HG02870 (cell line): ENCODE measurements around the gene SGCD.

Experiments
- ATAC-seq: cut with Tn5 transposase; IDR thresholded peaks from one replicate; pipeline ENCODE4 v1.9.1; 2021; ENCODE audit warnings: mild to moderate bottlenecking, moderate library complexity; ENCODE audit not compliant: unreplicated experiment

SGCD gene

GRCh38 chr5:156682971-156683370 is 356.0 kb downstream of the SGCD start:
- ATAC-seq = no peak

- no peak for ATAC-seq
Observed at GRCh38 chr5:156683509-156683908, 356.5 kb downstream of the SGCD start.

- ATAC-seq = no peak
Observed at GRCh38 chr5:156684216-156684615, 357.3 kb downstream of the SGCD start.

GRCh38 chr5:156685481-156685880 is 358.5 kb downstream of the SGCD start:
- no peak for ATAC-seq

- ATAC-seq = no peak
Observed at GRCh38 chr5:156686380-156686779, 359.4 kb downstream of the SGCD start.

GRCh38 chr5:156686796-156687195 is 359.8 kb downstream of the SGCD start:
- ATAC-seq = no peak

- no peak for ATAC-seq
Observed at GRCh38 chr5:156687514-156687913, 360.6 kb downstream of the SGCD start.

- ATAC-seq = no peak
Observed at GRCh38 chr5:156691572-156691971, 364.6 kb downstream of the SGCD start.

- ATAC-seq = no peak
Observed at GRCh38 chr5:156693113-156693512, 366.1 kb downstream of the SGCD start.

GRCh38 chr5:156694598-156694997 is 367.6 kb downstream of the SGCD start:
- ATAC-seq = no peak

- peak; percentile 52 for ATAC-seq
Observed at GRCh38 chr5:156695774-156696173, 368.8 kb downstream of the SGCD start.

- no peak for ATAC-seq
Observed at GRCh38 chr5:156698323-156698722, 371.4 kb downstream of the SGCD start.

- ATAC-seq = no peak
Observed at GRCh38 chr5:156699147-156699546, 372.2 kb downstream of the SGCD start.

GRCh38 chr5:156704139-156704538 is 377.2 kb downstream of the SGCD start:
- ATAC-seq = no peak

GRCh38 chr5:156706631-156707030 is 379.7 kb downstream of the SGCD start:
- ATAC-seq = no peak

- no peak for ATAC-seq
Observed at GRCh38 chr5:156707750-156708149, 380.8 kb downstream of the SGCD start.

- ATAC-seq = no peak
Observed at GRCh38 chr5:156715287-156715686, 388.3 kb downstream of the SGCD start.

GRCh38 chr5:156716591-156717380 is 389.8 kb downstream of the SGCD start:
- ATAC-seq = no peak

GRCh38 chr5:156718985-156719384 is 392.0 kb downstream of the SGCD start:
- no peak for ATAC-seq

- ATAC-seq = no peak
Observed at GRCh38 chr5:156722358-156722757, 395.4 kb downstream of the SGCD start.

- ATAC-seq = no peak
Observed at GRCh38 chr5:156735477-156735876, 408.5 kb downstream of the SGCD start.

GRCh38 chr5:156741516-156741915 is 414.6 kb downstream of the SGCD start:
- no peak for ATAC-seq

GRCh38 chr5:156753846-156754245 is 426.9 kb downstream of the SGCD start:
- ATAC-seq = no peak
